ENCODE results near the gene CCDC198.

DNA sequence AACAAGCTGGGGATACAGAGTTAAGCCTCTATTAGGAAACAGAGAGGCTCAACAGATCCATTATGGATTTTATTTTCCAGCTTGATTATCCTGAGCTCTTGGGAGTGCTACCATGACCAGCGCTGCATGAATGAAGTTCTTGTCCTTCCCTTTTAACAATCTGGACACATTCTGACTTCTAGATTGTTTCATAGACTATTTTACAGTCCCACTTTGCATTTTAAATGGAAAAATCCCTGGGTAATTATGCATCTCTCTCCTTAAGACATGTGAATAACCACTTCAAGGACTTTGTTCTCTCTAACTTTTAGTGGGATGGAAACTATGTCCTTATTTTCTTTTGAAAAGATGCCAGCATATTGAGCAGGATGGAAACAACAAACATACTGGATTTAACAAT is 2.0 kb downstream of the CCDC198 start:
- TF ChIP-seq, protein P1, sequence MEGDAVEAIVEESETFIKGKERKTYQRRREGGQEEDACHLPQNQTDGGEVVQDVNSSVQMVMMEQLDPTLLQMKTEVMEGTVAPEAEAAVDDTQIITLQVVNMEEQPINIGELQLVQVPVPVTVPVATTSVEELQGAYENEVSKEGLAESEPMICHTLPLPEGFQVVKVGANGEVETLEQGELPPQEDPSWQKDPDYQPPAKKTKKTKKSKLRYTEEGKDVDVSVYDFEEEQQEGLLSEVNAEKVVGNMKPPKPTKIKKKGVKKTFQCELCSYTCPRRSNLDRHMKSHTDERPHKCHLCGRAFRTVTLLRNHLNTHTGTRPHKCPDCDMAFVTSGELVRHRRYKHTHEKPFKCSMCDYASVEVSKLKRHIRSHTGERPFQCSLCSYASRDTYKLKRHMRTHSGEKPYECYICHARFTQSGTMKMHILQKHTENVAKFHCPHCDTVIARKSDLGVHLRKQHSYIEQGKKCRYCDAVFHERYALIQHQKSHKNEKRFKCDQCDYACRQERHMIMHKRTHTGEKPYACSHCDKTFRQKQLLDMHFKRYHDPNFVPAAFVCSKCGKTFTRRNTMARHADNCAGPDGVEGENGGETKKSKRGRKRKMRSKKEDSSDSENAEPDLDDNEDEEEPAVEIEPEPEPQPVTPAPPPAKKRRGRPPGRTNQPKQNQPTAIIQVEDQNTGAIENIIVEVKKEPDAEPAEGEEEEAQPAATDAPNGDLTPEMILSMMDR (IDR thresholded peaks at IDR 0.05; ENCODE audit: insufficient read depth, low read depth, low read length), result no peak
- no peak for TF ChIP-seq EZH2 (IDR thresholded peaks at IDR 0.05; ENCODE audit: insufficient read depth, low read length)

All from astrocyte (in vitro differentiated cells and primary cell).